SK-N-SH treated with all-trans-retinoic acid at 6 μM for 48 hours (cell line): Measurements from ENCODE around the gene EIF2B5.
A peak's percentile ranks its signal among the peaks of the same experiment; 100 is the strongest.
"Not testable (repeated sequence)": the region's sequence is repeated elsewhere in the genome, so short reads cannot be mapped to it uniquely, and the experiment has no call there.

Experiments used
- ATAC-seq: fragments of 200-7000 bp; cut with Tn5 transposase; 3 replicates; pipeline ENCODE4 v1.9.1; 2020; ENCODE audit warnings: mild to moderate bottlenecking, moderate library complexity
- BACH2 ChIP-seq: fragments of 250-450 bp; sonication (Bioruptor Pico); IDR thresholded peaks from 2 replicates; pipeline ENCODE4 v1.9.0; 2021; ENCODE audit warnings: mild to moderate bottlenecking, borderline replicate concordance
- CSDC2 ChIP-seq: fragments of 250-450 bp; sonication (Bioruptor Pico); IDR thresholded peaks from 2 replicates; pipeline ENCODE4 v1.5.0; 2020; ENCODE audit warnings: mild to moderate bottlenecking, moderate library complexity
- ESRRG ChIP-seq: fragments of 250-450 bp; sonication (Bioruptor Pico); IDR thresholded peaks from 2 replicates; pipeline ENCODE4 v1.6.1; 2021; ENCODE audit warnings: mild to moderate bottlenecking
- GLIS3 ChIP-seq: fragments of 250-450 bp; sonication (Bioruptor Pico); IDR thresholded peaks from 2 replicates; pipeline ENCODE4 v1.5.0; 2020; ENCODE audit warnings: mild to moderate bottlenecking, moderate library complexity
- ISL1 ChIP-seq: fragments of 250-450 bp; sonication (Bioruptor Pico); IDR thresholded peaks from 2 replicates; pipeline ENCODE4 v2.1.2; 2022; ENCODE audit warnings: mild to moderate bottlenecking, moderate library complexity
- OSR1 ChIP-seq: fragments of 250-450 bp; sonication (Bioruptor Pico); IDR thresholded peaks from 2 replicates; pipeline ENCODE4 v1.8.0; 2022; ENCODE audit warnings: moderate library complexity, mild to moderate bottlenecking, inconsistent platforms
- PATZ1 ChIP-seq: fragments of 250-450 bp; sonication (Bioruptor Pico); IDR thresholded peaks from 2 replicates; pipeline ENCODE4 v1.8.0; 2020; ENCODE audit warnings: mild to moderate bottlenecking, moderate library complexity, borderline replicate concordance
- PPARA ChIP-seq: fragments of 250-450 bp; sonication (Bioruptor Pico); IDR thresholded peaks from 2 replicates; pipeline ENCODE4 v1.5.0; 2020; ENCODE audit warnings: mild to moderate bottlenecking, borderline replicate concordance
- RARB ChIP-seq: fragments of 250-450 bp; sonication (Bioruptor Pico); IDR thresholded peaks from 2 replicates; pipeline ENCODE4 v1.8.0; 2021; ENCODE audit warnings: mild to moderate bottlenecking, moderate library complexity
- SNAI2 ChIP-seq: fragments of 250-450 bp; sonication (Bioruptor Pico); IDR thresholded peaks from 2 replicates; pipeline ENCODE4 v1.5.0; 2020; ENCODE audit warnings: mild to moderate bottlenecking, moderate library complexity
- TOX ChIP-seq: fragments of 250-450 bp; sonication (Bioruptor Pico); IDR thresholded peaks from 2 replicates; pipeline ENCODE4 v1.8.0; 2021; ENCODE audit warnings: mild to moderate bottlenecking, moderate library complexity, borderline replicate concordance
- TSHZ2 ChIP-seq: fragments of 250-450 bp; sonication (Bioruptor Pico); IDR thresholded peaks from 2 replicates; pipeline ENCODE4 v1.5.0; 2020; ENCODE audit warnings: mild to moderate bottlenecking, moderate library complexity
- ZC3H10 ChIP-seq: fragments of 250-450 bp; sonication (Bioruptor Pico); IDR thresholded peaks from 2 replicates; pipeline ENCODE4 v1.5.1; 2021; ENCODE audit warnings: mild to moderate bottlenecking, moderate library complexity
- ZFP3 ChIP-seq: fragments of 250-450 bp; sonication (Bioruptor Pico); IDR thresholded peaks from 2 replicates; pipeline ENCODE4 v1.5.0; 2020; ENCODE audit warnings: mild to moderate bottlenecking, moderate library complexity
- ZFP30 ChIP-seq: fragments of 450-650 bp; formaldehyde crosslinking; IDR thresholded peaks from 2 replicates; pipeline ENCODE4 v1.5.0; 2022; ENCODE audit warnings: mild to moderate bottlenecking, moderate library complexity
- ZNF565 ChIP-seq: fragments of 450-650 bp; formaldehyde crosslinking; conservative IDR thresholded peaks from 2 replicates; pipeline ENCODE4 v1.5.0; 2020; ENCODE audit warnings: low read depth, mild to moderate bottlenecking, moderate library complexity
- ZNF8 ChIP-seq: fragments of 450-650 bp; formaldehyde crosslinking; IDR thresholded peaks from 2 replicates; pipeline ENCODE4 v1.5.0; 2020; ENCODE audit warnings: mild to moderate bottlenecking, moderate library complexity
- TF ChIP-seq, protein P1 (sequence below): fragments of 250-450 bp; sonication (Bioruptor Pico); IDR thresholded peaks from 2 replicates; pipeline ENCODE4 v1.5.1; 2021; ENCODE audit warnings: mild to moderate bottlenecking, moderate library complexity
- TF ChIP-seq, protein P2 (sequence below): fragments of 250-450 bp; sonication (Bioruptor Pico); IDR thresholded peaks from 2 replicates; pipeline ENCODE4 v1.8.0; 2021; ENCODE audit warnings: low read depth, mild to moderate bottlenecking, moderate library complexity, borderline replicate concordance
- TF ChIP-seq, protein P3 (sequence below): fragments of 250-450 bp; sonication (Bioruptor Pico); IDR thresholded peaks from 2 replicates; pipeline ENCODE4 v1.5.1; 2020; ENCODE audit warnings: low read depth, mild to moderate bottlenecking, moderate library complexity

EIF2B5 gene

GRCh38 chr3:184156522-184156955, 21.4 kb downstream of the EIF2B5 start:
- TF ChIP-seq ESRRG (CRISPR knock-in tag) (no peak), PATZ1 (CRISPR knock-in tag) (no peak), ZC3H10 (CRISPR knock-in tag) (no peak), BACH2 (CRISPR knock-in tag) (no peak), GLIS3 (CRISPR knock-in tag) (no peak), RARB (CRISPR knock-in tag) (no peak), PPARA (CRISPR knock-in tag) (no peak), OSR1 (CRISPR knock-in tag) (no peak), CSDC2 (CRISPR knock-in tag) (no peak)
- TF ChIP-seq, protein P1, sequence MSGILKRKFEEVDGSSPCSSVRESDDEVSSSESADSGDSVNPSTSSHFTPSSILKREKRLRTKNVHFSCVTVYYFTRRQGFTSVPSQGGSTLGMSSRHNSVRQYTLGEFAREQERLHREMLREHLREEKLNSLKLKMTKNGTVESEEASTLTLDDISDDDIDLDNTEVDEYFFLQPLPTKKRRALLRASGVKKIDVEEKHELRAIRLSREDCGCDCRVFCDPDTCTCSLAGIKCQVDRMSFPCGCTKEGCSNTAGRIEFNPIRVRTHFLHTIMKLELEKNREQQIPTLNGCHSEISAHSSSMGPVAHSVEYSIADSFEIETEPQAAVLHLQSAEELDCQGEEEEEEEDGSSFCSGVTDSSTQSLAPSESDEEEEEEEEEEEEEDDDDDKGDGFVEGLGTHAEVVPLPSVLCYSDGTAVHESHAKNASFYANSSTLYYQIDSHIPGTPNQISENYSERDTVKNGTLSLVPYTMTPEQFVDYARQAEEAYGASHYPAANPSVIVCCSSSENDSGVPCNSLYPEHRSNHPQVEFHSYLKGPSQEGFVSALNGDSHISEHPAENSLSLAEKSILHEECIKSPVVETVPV, result no peak
- ATAC-seq, result peak; percentile 77

DNA sequence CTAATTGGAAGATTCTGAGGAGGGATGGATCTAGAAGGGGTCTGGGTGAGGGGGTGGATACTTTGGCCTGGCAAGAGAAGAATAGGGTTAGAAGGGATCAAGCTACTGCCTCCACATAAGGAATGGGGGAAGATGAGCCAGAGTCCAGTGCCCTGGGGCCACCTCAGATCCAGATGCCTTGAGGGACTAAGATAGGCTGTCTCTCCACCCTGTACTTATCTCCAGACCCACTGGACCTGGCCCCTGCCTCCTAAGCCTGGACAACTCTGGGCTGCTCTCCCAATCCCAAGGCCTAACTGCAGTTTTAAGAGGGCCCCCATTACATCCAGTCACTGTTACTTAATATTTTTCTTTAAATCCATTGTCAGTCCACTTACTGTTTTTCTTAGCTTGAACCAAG, 22.0 kb downstream of the EIF2B5 start:
- ATAC-seq, result no peak
- TF ChIP-seq RARB (CRISPR knock-in tag), result no peak
- TF ChIP-seq ZC3H10 (CRISPR knock-in tag), result no peak
- TF ChIP-seq ZNF565 (CRISPR knock-in tag), result no peak
- no peak for TF ChIP-seq OSR1 (CRISPR knock-in tag)
- TF ChIP-seq GLIS3 (CRISPR knock-in tag), result no peak
- no peak for TF ChIP-seq ZFP30 (CRISPR knock-in tag)
- TF ChIP-seq ISL1 (CRISPR knock-in tag), result no peak
- no peak for TF ChIP-seq ZNF8 (CRISPR knock-in tag)

DNA sequence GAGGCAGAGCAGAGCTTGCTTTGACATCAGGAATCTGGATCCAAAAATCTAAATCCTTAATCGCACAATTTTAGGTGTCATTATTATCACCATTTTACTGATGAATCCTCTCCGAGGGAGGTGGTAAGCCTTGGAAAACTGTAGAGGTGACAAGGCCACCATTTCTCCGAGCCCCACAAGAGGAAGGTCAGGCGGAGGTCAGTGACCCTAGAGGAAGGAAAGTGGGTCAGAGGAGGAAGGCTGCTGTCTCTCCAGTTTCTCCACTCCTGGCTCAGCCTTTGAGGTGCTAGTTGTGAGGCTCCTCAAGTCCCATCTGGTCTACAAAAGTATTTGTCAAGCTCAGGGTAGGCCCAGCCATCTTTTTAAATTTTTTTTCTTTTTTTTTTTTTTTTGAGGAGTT, 23.2 kb downstream of the EIF2B5 start:
- no peak for TF ChIP-seq ESRRG (CRISPR knock-in tag)
- TF ChIP-seq RARB (CRISPR knock-in tag), result no peak
- no peak for TF ChIP-seq OSR1 (CRISPR knock-in tag)
- no peak for TF ChIP-seq TOX
- TF ChIP-seq GLIS3 (CRISPR knock-in tag), result no peak
- TF ChIP-seq ZFP3 (CRISPR knock-in tag), result no peak
- no peak for TF ChIP-seq SNAI2 (CRISPR knock-in tag)
- TF ChIP-seq PPARA (CRISPR knock-in tag), result no peak
- TF ChIP-seq ZFP30 (CRISPR knock-in tag), result no peak
- TF ChIP-seq ZNF565 (CRISPR knock-in tag), result no peak
- no peak for ATAC-seq

DNA sequence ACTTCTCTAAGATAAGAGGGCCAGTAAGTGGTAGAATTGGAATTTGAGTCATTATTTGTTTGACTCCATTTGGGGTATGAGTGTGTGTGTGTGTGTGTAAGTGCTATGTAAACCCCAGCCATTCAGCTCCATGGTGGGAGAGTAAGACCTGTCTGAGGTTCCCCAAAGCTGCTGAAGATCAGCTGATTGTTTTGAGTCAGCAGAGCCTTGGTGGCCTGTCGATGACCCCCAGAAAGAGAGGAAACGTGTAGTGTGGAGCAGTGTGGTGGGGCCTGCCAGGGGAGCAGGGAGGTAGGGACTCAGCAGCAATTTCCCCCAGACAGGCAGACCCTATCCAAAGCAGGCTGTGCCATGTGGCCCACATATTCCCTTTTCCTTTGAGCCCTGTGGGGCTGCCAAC, 25.3 kb downstream of the EIF2B5 start:
- ATAC-seq, result no peak
- TF ChIP-seq TSHZ2 (CRISPR knock-in tag), result no peak
- TF ChIP-seq, protein P1, result no peak
- TF ChIP-seq ZNF565 (CRISPR knock-in tag), result no peak
- TF ChIP-seq, protein P2, sequence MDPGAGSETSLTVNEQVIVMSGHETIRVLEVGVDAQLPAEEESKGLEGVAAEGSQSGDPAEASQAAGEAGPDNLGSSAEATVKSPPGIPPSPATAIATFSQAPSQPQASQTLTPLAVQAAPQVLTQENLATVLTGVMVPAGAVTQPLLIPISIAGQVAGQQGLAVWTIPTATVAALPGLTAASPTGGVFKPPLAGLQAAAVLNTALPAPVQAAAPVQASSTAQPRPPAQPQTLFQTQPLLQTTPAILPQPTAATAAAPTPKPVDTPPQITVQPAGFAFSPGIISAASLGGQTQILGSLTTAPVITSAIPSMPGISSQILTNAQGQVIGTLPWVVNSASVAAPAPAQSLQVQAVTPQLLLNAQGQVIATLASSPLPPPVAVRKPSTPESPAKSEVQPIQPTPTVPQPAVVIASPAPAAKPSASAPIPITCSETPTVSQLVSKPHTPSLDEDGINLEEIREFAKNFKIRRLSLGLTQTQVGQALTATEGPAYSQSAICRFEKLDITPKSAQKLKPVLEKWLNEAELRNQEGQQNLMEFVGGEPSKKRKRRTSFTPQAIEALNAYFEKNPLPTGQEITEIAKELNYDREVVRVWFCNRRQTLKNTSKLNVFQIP (CRISPR knock-in tag), result no peak
- TF ChIP-seq ZFP30 (CRISPR knock-in tag), result no peak
- no peak for TF ChIP-seq ZNF8 (CRISPR knock-in tag)
- TF ChIP-seq ESRRG (CRISPR knock-in tag), result no peak
- no peak for TF ChIP-seq PPARA (CRISPR knock-in tag)
- TF ChIP-seq CSDC2 (CRISPR knock-in tag), result no peak
- no peak for TF ChIP-seq PATZ1 (CRISPR knock-in tag)
- no peak for TF ChIP-seq ISL1 (CRISPR knock-in tag)
- TF ChIP-seq SNAI2 (CRISPR knock-in tag), result no peak
- TF ChIP-seq OSR1 (CRISPR knock-in tag), result no peak
- TF ChIP-seq, protein P3, sequence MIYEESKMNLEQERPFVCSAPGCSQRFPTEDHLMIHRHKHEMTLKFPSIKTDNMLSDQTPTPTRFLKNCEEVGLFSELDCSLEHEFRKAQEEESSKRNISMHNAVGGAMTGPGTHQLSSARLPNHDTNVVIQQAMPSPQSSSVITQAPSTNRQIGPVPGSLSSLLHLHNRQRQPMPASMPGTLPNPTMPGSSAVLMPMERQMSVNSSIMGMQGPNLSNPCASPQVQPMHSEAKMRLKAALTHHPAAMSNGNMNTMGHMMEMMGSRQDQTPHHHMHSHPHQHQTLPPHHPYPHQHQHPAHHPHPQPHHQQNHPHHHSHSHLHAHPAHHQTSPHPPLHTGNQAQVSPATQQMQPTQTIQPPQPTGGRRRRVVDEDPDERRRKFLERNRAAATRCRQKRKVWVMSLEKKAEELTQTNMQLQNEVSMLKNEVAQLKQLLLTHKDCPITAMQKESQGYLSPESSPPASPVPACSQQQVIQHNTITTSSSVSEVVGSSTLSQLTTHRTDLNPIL (CRISPR knock-in tag), result no peak
- TF ChIP-seq BACH2 (CRISPR knock-in tag), result no peak
- TF ChIP-seq ZFP3 (CRISPR knock-in tag), result no peak
- no peak for TF ChIP-seq GLIS3 (CRISPR knock-in tag)

DNA sequence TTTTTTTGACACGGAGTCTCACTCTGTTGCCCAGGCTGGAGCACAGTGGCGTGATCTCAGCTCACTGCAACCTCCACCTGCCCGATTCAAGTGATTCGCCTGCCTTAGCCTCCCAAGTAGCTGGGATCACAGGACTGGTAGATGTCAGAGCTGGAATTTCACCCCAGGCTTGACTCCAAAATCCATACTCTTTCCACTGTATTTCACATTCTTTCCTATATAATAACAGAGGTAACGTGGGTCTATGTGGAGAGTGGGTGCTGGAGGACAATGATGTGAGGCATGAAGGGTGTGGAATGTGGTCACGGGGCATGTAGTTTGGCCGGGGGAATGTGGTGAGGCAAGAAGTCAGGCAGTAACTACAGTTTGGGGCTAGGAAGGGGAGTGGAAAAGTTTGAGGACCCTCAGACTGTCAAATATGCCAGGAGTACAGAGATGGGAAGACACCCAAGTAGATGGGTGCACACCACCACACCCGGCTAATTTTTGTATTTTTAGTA, 27.5 kb downstream of the EIF2B5 start:
- ATAC-seq, result not testable (repeated sequence)
